B cell (primary cell): ENCODE data around the gene CROCC. TPM values are rescaled to one million over a fixed set of nuclear protein-coding genes. Genes with fewer than 3 reads are reported as not detected.

Experiments
- ATAC-seq: fragments of 200-7000 bp; cut with Tn5 transposase; one replicate; pipeline ENCODE4 v1.10.0; 2021; ENCODE audit warnings: low read depth, mild to moderate bottlenecking, moderate number of reproducible peaks, moderate library complexity
- CTCF ChIA-PET: fragments of 350-600 bp; sonication (Branson Sonifier 250); formaldehyde crosslinking; loops from one replicate; lab custom pipeline; 2021; ENCODE audit warnings: antibody characterized with exemption, inconsistent platforms; lab: Charles Lee
- POLR2A ChIA-PET: fragments of 350-600 bp; sonication (Branson Sonifier 250); formaldehyde crosslinking; loops from one replicate; lab custom pipeline; 2021; ENCODE audit warnings: antibody characterized with exemption; lab: Charles Lee
- DNase-seq: peaks from one replicate; pipeline ENCODE4 v3.0.0; 2013
- H2AFZ ChIP-seq: 2 replicates; pipeline ENCODE4 v1.6.1; 2012; ENCODE audit warnings: mild to moderate bottlenecking, low read depth, low read length; ENCODE audit not compliant: insufficient read depth, poor library complexity, severe bottlenecking
- H3K27ac ChIP-seq, 2 donors: 1 replicate in 1 of 2; 2 replicates in 1 of 2; pipeline ENCODE4 v1.5.1; 2012 to 2013; ENCODE audit warnings: low read length in 2 of 2, mild to moderate bottlenecking in 2 of 2, moderate library complexity in 1 of 2
- H3K27me3 ChIP-seq, 4 experiments: fragments of 200-600 bp in 1 of 4; sonication (generic) in 1 of 4; replicated peaks in 1 of 4; 1 replicate in 2 of 4; 2 replicates in 2 of 4; pipeline versions ENCODE4 v1.6.1 to v1.7.0; 2013 to 2016; ENCODE audit warnings: low read length in 3 of 4, mild to moderate bottlenecking in 2 of 4, mixed read lengths in 1 of 4, moderate library complexity in 1 of 4; ENCODE audit not compliant: insufficient read depth in 4 of 4, control insufficient read depth in 3 of 4; ENCODE audit errors: control extremely low read depth in 1 of 4
- H3K36me3 ChIP-seq, 2 experiments: replicated peaks in 1 of 2; 1 replicate in 1 of 2; 2 replicates in 1 of 2; pipeline versions ENCODE4 v1.6.1 to v1.7.1; 2013; ENCODE audit warnings: low read length in 1 of 2; ENCODE audit not compliant: insufficient read depth in 2 of 2, control insufficient read depth in 1 of 2; ENCODE audit errors: control extremely low read depth in 1 of 2, extremely low read depth in 1 of 2
- H3K4me1 ChIP-seq, 2 donors: fragments of 200-600 bp in 1 of 2; sonication (generic) in 1 of 2; 1 replicate in 1 of 2; 2 replicates in 1 of 2; pipeline versions ENCODE4 v1.5.1 to v1.6.1; 2013 to 2017; ENCODE audit warnings: low read length in 2 of 2; ENCODE audit not compliant: control insufficient read depth in 2 of 2, insufficient read depth in 2 of 2
- H3K4me2 ChIP-seq: replicated peaks from 2 replicates; pipeline ENCODE3; 2012; ENCODE audit warnings: mild to moderate bottlenecking, low read depth, low read length; ENCODE audit not compliant: poor library complexity, severe bottlenecking
- H3K4me3 ChIP-seq, 5 experiments: fragments of 200-600 bp in 1 of 5; sonication (generic) in 1 of 5; 1 replicate in 3 of 5; 2 replicates in 2 of 5; pipeline versions ENCODE4 v1.5.1 to v1.7.0; 2011 to 2016; ENCODE audit warnings: low read length in 4 of 5, mild to moderate bottlenecking in 4 of 5, low read depth in 2 of 5, control low read depth in 1 of 5, moderate library complexity in 1 of 5; ENCODE audit not compliant: insufficient read depth in 1 of 5; ENCODE audit errors: control extremely low read depth in 1 of 5, extremely low read depth in 1 of 5
- H3K79me2 ChIP-seq: fragments of 200-600 bp; sonication (generic); one replicate; pipeline ENCODE4 v1.6.0; 2016; ENCODE audit warnings: low read length; ENCODE audit not compliant: control insufficient read depth, insufficient read depth
- H3K9ac ChIP-seq: fragments of 200-600 bp; sonication (generic); 2 replicates; pipeline ENCODE4 v1.6.1; 2017; ENCODE audit warnings: mild to moderate bottlenecking, low read length, moderate library complexity
- H3K9me3 ChIP-seq, 3 donors: one replicate each; pipeline versions ENCODE4 v1.6.1 to v1.7.1; 2013; ENCODE audit warnings: low read length in 2 of 3; ENCODE audit not compliant: control insufficient read depth in 2 of 3, insufficient read depth in 1 of 3; ENCODE audit errors: control extremely low read depth in 1 of 3
- H4K20me1 ChIP-seq: 2 replicates; pipeline ENCODE4 v1.6.0; 2012; ENCODE audit warnings: mild to moderate bottlenecking, low read length; ENCODE audit not compliant: insufficient read depth, control insufficient read depth, poor library complexity, severe bottlenecking
- H3K27ac Mint-ChIP-seq: one replicate; pipeline ENCODE4 v1.8.0; 2021; ENCODE audit warnings: mixed read lengths
- H3K27me3 Mint-ChIP-seq: one replicate; pipeline ENCODE4 v1.8.0; 2021; ENCODE audit warnings: mixed read lengths
- H3K4me1 Mint-ChIP-seq: one replicate; pipeline ENCODE4 v1.8.0; 2021; ENCODE audit warnings: mixed read lengths
- H3K4me3 Mint-ChIP-seq: one replicate; pipeline ENCODE4 v1.8.0; 2021; ENCODE audit warnings: mixed read lengths
- H3K9me3 Mint-ChIP-seq: one replicate; pipeline ENCODE4 v1.8.0; 2022; ENCODE audit warnings: mixed read lengths; ENCODE audit not compliant: insufficient read depth
- CTCF ChIP-seq: fragments of 200-600 bp; IDR thresholded peaks from one replicate; pipeline ENCODE4 v1.8.0; 2022; ENCODE audit warnings: antibody characterized with exemption, mild to moderate bottlenecking
- EZH2 ChIP-seq: IDR thresholded peaks from 2 replicates; pipeline ENCODE4 v1.6.1; 2012; ENCODE audit warnings: borderline replicate concordance, low read depth, mild to moderate bottlenecking, moderate library complexity, low read length; ENCODE audit not compliant: insufficient read depth, poor library complexity, severe bottlenecking
- WGBS: methylation state at CpG from one replicate; pipeline ENCODE4 v1.1.5; 2013; ENCODE audit warnings: missing lambda C conversion rate; ENCODE audit not compliant: insufficient coverage; 5-methylcytosine and 5-hydroxymethylcytosine counted together
- intact Hi-C: fragments of 100-400 bp; cut with micrococcal nuclease; formaldehyde crosslinking; loops from one replicate; pipeline ENCODE4 v1.10.0; 2022
- polyA plus RNA-seq: library from polyadenylated mRNA; depleted of rRNA; stranded (reverse); fragments of >200 nt; gene quantifications from 2 replicates; pipeline ENCODE4 v1.2.3, GENCODE V29; 2012
- total RNA-seq, 2 donors: library from RNA; stranded (reverse); fragments of 120-200 nt in 1 of 2; gene quantifications; 1 replicate in 1 of 2; 2 replicates in 1 of 2; pipeline versions ENCODE4 v1.2.3 to v1.2.4, GENCODE V29; 2013 to 2022

CROCC gene
- total and polyA plus RNA-seq, 2 donors (not counting 1 experiment from before 2014, with no cell fraction given), result 66.2 to 120 TPM

DNA sequence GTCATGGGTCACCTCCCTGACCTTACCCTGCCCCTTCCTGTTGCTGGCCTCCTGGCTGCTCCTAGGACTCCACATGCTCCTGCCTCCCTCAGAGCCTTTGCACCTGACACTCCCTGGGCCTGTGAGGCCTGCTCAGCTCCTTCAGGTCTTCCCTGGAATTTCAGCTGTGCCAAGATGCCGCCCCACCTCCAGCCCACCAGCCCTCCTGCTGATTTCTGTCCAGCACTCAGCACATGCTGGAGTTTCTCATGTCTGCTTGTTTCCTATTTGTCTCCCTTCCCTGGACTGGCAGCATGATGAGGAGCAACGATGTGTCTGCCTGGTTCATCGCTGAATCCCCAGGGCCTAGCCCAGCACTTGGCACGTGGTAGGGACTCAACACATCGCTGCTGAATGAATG, 55.6 kb downstream of the CROCC start:
- Histone ChIP-seq H3K27ac (no peak overlapping the region), H3K4me3 (no peak overlapping the region), H3K9me3 (peaks cover 0 to 4% (median 0%) of the 10 kb centered on the region in 3 donors), H3K4me2 (no peak overlapping the region), H3K9ac (no peak overlapping the region), H3K79me2 (no peaks in the 10 kb centered on the region), H2AFZ (no peak overlapping the region), H3K4me1 (peaks cover 7 to 9% of the 10 kb centered on the region in 2 donors), H4K20me1 (no peaks in the 10 kb centered on the region), H3K36me3 (no peaks in the 10 kb centered on the region), H3K27me3 (peaks cover 0 to 30% (median 6%) of the 10 kb centered on the region in 4 experiments)
- CTCF ChIA-PET, result no interaction called here
- Mint-ChIP-seq H3K9me3 (no peaks in the 10 kb centered on the region), H3K4me1 (peaks cover 11% of the 10 kb centered on the region), H3K4me3 (no peak overlapping the region), H3K27me3 (peaks cover 12% of the 10 kb centered on the region), H3K27ac (no peak overlapping the region)
- intact Hi-C loops, result no loop called here
- POLR2A ChIA-PET, result no interaction called here
- no peak for TF ChIP-seq CTCF
- no peak for TF ChIP-seq EZH2
- WGBS, result 98% methylated on average over 5 of the region's 5 CpGs
- ATAC-seq (no peak), DNase-seq (no peak)

- Histone ChIP-seq H3K27ac (no peak overlapping the region), H3K4me1 (peaks cover 7 to 9% of the 10 kb centered on the region in 2 donors), H3K4me3 (no peak overlapping the region), H2AFZ (no peak overlapping the region), H3K9ac (no peak overlapping the region), H3K4me2 (no peak overlapping the region), H3K36me3 (no peaks in the 10 kb centered on the region), H3K27me3 (peaks cover 0 to 32% (median 6%) of the 10 kb centered on the region in 4 experiments), H3K9me3 (peaks cover 0 to 4% (median 0%) of the 10 kb centered on the region in 3 donors), H4K20me1 (no peaks in the 10 kb centered on the region), H3K79me2 (no peaks in the 10 kb centered on the region)
- H3K4me1 Mint-ChIP-seq, result peaks cover 11% of the 10 kb centered on the region
- no peak overlapping the region for H3K27ac Mint-ChIP-seq
- ChIA-PET POLR2A (no interaction called here), CTCF (no interaction called here)
- no peak for DNase-seq
- H3K4me3 Mint-ChIP-seq, result no peak overlapping the region
- WGBS, result 87% methylated on average over 3 of the region's 4 CpGs
- no peak for ATAC-seq
- intact Hi-C loops, result no loop called here
- TF ChIP-seq CTCF, result no peak
- no peak for TF ChIP-seq EZH2
- no peaks in the 10 kb centered on the region for H3K9me3 Mint-ChIP-seq
- peaks cover 16% of the 10 kb centered on the region for H3K27me3 Mint-ChIP-seq
Observed at GRCh38 chr1:16978139-16978538, 56.4 kb downstream of the CROCC start.
